T1000 (cell line): ENCODE measurements around the gene CUBN.

Experiments used
- DNase-seq: peaks from one replicate; lab custom pipeline; 2025; ENCODE audit warnings: mixed read lengths; lab: John Stamatoyannopoulos, UW

CUBN gene

GRCh38 chr10:17010363-17011145, 119.1 kb downstream of the CUBN start:
- DNase-seq, result no peak

- DNase-seq, result no peak
Observed at GRCh38 chr10:17009212-17009700, 120.4 kb downstream of the CUBN start.

GRCh38 chr10:17007418-17007770, 122.2 kb downstream of the CUBN start:
- no peak for DNase-seq

- no peak for DNase-seq
Observed at GRCh38 chr10:17006631-17007417, 122.8 kb downstream of the CUBN start.

- DNase-seq, result no peak
Observed at GRCh38 chr10:17005621-17006566, 123.7 kb downstream of the CUBN start.

- DNase-seq, result no peak
Observed at GRCh38 chr10:17004801-17005380, 124.7 kb downstream of the CUBN start.

GRCh38 chr10:17003651-17004286, 125.8 kb downstream of the CUBN start:
- no peak for DNase-seq

- no peak for DNase-seq
Observed at GRCh38 chr10:17003151-17003550, 126.5 kb downstream of the CUBN start.

- no peak for DNase-seq
Observed at GRCh38 chr10:17001961-17002749, 127.5 kb downstream of the CUBN start.

GRCh38 chr10:17001297-17001744, 128.3 kb downstream of the CUBN start:
- no peak for DNase-seq

- no peak for DNase-seq
Observed at GRCh38 chr10:16999665-17000451, 129.8 kb downstream of the CUBN start.

GRCh38 chr10:16996530-16996964, 133.1 kb downstream of the CUBN start:
- no peak for DNase-seq

GRCh38 chr10:16995867-16996529, 133.6 kb downstream of the CUBN start:
- no peak for DNase-seq

- DNase-seq, result no peak
Observed at GRCh38 chr10:16993186-16993585, 136.4 kb downstream of the CUBN start.

- no peak for DNase-seq
Observed at GRCh38 chr10:16992611-16993119, 136.9 kb downstream of the CUBN start.

- no peak for DNase-seq
Observed at GRCh38 chr10:16991011-16991410, 138.6 kb downstream of the CUBN start.

- no peak for DNase-seq
Observed at GRCh38 chr10:16989826-16990293, 139.8 kb downstream of the CUBN start.

- no peak for DNase-seq
Observed at GRCh38 chr10:16988900-16989299, 140.7 kb downstream of the CUBN start.
